Measurements from ENCODE around the gene SYTL1.

GRCh38 chr1:27332536-27333281 lies 9.1 kb upstream of the SYTL1 start:
- TF ChIP-seq CTCF (IDR thresholded peaks at IDR 0.05) (peak; percentile 68 to 76 (median 73)), POLR2AphosphoS5 (IDR thresholded peaks at IDR 0.05; ENCODE audit: insufficient read depth in 1 of 2, low read depth in 1 of 2) (no peak)
